Natural killer cell (primary cell): Measurements from ENCODE around the gene TBPL1. TPM values are rescaled to one million over a fixed set of nuclear protein-coding genes. Genes with fewer than 3 reads are reported as not detected.
A peak's percentile ranks its signal among the peaks of the same experiment; 100 is the strongest.

Experiments used
- ATAC-seq, 3 donors: fragments of 150-1000 bp in 2 of 3; fragments of 200-7000 bp in 1 of 3; cut with Tn5 transposase; 1 replicate in 1 of 3; 2 replicates in 2 of 3; pipeline ENCODE4 v1.10.0; 2021; ENCODE audit warnings: mild to moderate bottlenecking in 2 of 3, moderate library complexity in 2 of 3
- DNase-seq, 2 donors: peaks; one replicate each; pipeline versions ENCODE4 v3.0.0 to v3.0.0-alpha.2; 2013 to 2021; ENCODE audit warnings: mixed read lengths in 1 of 2
- H3K27ac ChIP-seq: one replicate; pipeline ENCODE4 v1.5.1; 2013; ENCODE audit warnings: mild to moderate bottlenecking, low read length
- H3K27me3 ChIP-seq: one replicate; pipeline ENCODE4 v1.6.1; 2013; ENCODE audit warnings: low read length; ENCODE audit not compliant: control insufficient read depth, insufficient read depth
- H3K36me3 ChIP-seq: one replicate; pipeline ENCODE4 v1.6.1; 2013; ENCODE audit warnings: low read length; ENCODE audit not compliant: control insufficient read depth, insufficient read depth
- H3K4me1 ChIP-seq: one replicate; pipeline ENCODE4 v1.6.1; 2013; ENCODE audit warnings: low read length; ENCODE audit not compliant: control insufficient read depth, insufficient read depth
- H3K4me3 ChIP-seq: one replicate; pipeline ENCODE4 v1.5.1; 2013; ENCODE audit warnings: low read length
- H3K9me3 ChIP-seq: one replicate; pipeline ENCODE4 v1.6.1; 2013; ENCODE audit warnings: low read length; ENCODE audit not compliant: control insufficient read depth, insufficient read depth
- H3K27ac Mint-ChIP-seq, 2 donors: one replicate each; pipeline ENCODE4 v1.8.0; 2022; ENCODE audit warnings: mild to moderate bottlenecking in 2 of 2, mixed read lengths in 2 of 2, moderate library complexity in 1 of 2
- H3K27me3 Mint-ChIP-seq, 2 donors: one replicate each; pipeline ENCODE4 v1.8.0; 2022; ENCODE audit warnings: low read depth in 2 of 2, mixed read lengths in 2 of 2
- H3K36me3 Mint-ChIP-seq: one replicate; pipeline ENCODE4 v1.8.0; 2022; ENCODE audit warnings: mixed read lengths
- H3K4me1 Mint-ChIP-seq, 2 donors: one replicate each; pipeline ENCODE4 v1.8.0; 2022; ENCODE audit warnings: mixed read lengths in 2 of 2
- H3K4me3 Mint-ChIP-seq: one replicate; pipeline ENCODE4 v1.8.0; 2022; ENCODE audit warnings: mild to moderate bottlenecking, moderate library complexity, mixed read lengths
- H3K9me3 Mint-ChIP-seq, 2 donors: one replicate each; pipeline ENCODE4 v1.8.0; 2022; ENCODE audit warnings: mixed read lengths in 2 of 2
- CTCF ChIP-seq: fragments of 200-600 bp; IDR thresholded peaks from one replicate; pipeline ENCODE4 v1.8.0; 2022; ENCODE audit warnings: antibody characterized with exemption
- WGBS: methylation state at CpG from one replicate; pipeline ENCODE4 v1.1.7; 2013; ENCODE audit warnings: missing lambda C conversion rate; ENCODE audit not compliant: insufficient coverage; 5-methylcytosine and 5-hydroxymethylcytosine counted together
- intact Hi-C: fragments of 100-400 bp; cut with micrococcal nuclease; formaldehyde crosslinking; loops from one replicate; pipeline ENCODE4 v1.14.2; 2022
- total RNA-seq, 4 donors: library from RNA; stranded (reverse); fragments of 120-200 nt in 1 of 4; gene quantifications; one replicate each; pipeline versions ENCODE4 v1.2.3 to v1.2.4, GENCODE V29; 2013 to 2022

Gene TBPL1
- total RNA-seq, 3 donors from 2014 or later (not counting 1 experiment from before 2014, with no cell fraction given) = 54.8 to 71.0 (median 59.9) TPM

DNA sequence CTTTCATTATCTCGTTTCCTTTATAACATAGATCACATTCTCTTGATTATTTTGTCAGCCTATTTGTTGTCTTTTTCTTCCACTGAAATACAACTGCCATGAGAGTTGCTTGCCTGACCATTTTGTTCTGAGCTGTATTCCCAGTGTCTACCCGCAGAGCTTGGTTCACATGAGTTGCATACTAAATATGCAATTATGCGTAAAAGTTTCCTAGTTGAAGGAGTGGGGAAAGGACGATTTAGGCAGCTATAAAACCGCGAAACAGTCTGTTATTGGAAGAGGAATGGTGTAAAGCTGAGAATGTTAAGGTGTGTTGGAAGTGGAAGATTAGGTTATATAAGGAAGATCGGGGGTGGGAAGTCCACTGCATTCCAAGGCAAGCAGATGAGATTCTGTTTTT is 8.8 kb downstream of the TBPL1 start:
- H3K4me1 Mint-ChIP-seq = peaks cover 80 to 84% of the 10 kb centered on the region in 2 donors
- no peaks in the 10 kb centered on the region for H3K9me3 ChIP-seq
- no peaks in the 10 kb centered on the region for H3K9me3 Mint-ChIP-seq
- H3K4me1 ChIP-seq = peaks cover 23% of the 10 kb centered on the region
- no peaks in the 10 kb centered on the region for H3K27me3 Mint-ChIP-seq
- intact Hi-C loops = no loop called here
- H3K4me3 Mint-ChIP-seq = no peak overlapping the region
- H3K36me3 ChIP-seq = no peaks in the 10 kb centered on the region
- DNase-seq = no peak
- H3K36me3 Mint-ChIP-seq = no peaks in the 10 kb centered on the region
- no peaks in the 10 kb centered on the region for H3K27me3 ChIP-seq
- H3K27ac ChIP-seq = no peak overlapping the region
- H3K27ac Mint-ChIP-seq = peak overlapping the region; percentile 2 to 42
- H3K4me3 ChIP-seq = no peak overlapping the region
- WGBS = 95% methylated on average over 7 of the region's 7 CpGs
- no peak for ATAC-seq
- no peak for TF ChIP-seq CTCF

GRCh38 chr6:133964052-133964451 is 11.0 kb downstream of the TBPL1 start:
- intact Hi-C loops = no loop called here
- TF ChIP-seq CTCF = no peak
- Mint-ChIP-seq H3K27me3 (no peaks in the 10 kb centered on the region), H3K4me1 (peaks cover 65 to 69% of the 10 kb centered on the region in 2 donors), H3K4me3 (no peak overlapping the region), H3K9me3 (no peaks in the 10 kb centered on the region), H3K27ac (peak overlapping the region; percentile 29 to 76), H3K36me3 (no peaks in the 10 kb centered on the region)
- Histone ChIP-seq H3K4me1 (peaks cover 21% of the 10 kb centered on the region), H3K27me3 (no peaks in the 10 kb centered on the region), H3K27ac (no peak overlapping the region), H3K4me3 (no peak overlapping the region), H3K36me3 (no peaks in the 10 kb centered on the region), H3K9me3 (no peaks in the 10 kb centered on the region)
- 88% methylated on average over 1 of the region's 1 CpG for WGBS
- ATAC-seq = no peak
- DNase-seq = peak in 1 of 2 donors; percentile 16

GRCh38 chr6:133964702-133965101 is 11.7 kb downstream of the TBPL1 start:
- DNase-seq (no peak), ATAC-seq (no peak)
- Histone ChIP-seq H3K9me3 (no peaks in the 10 kb centered on the region), H3K4me1 (peaks cover 14% of the 10 kb centered on the region), H3K27me3 (no peaks in the 10 kb centered on the region), H3K27ac (no peak overlapping the region), H3K36me3 (no peaks in the 10 kb centered on the region), H3K4me3 (no peak overlapping the region)
- Mint-ChIP-seq H3K36me3 (no peaks in the 10 kb centered on the region), H3K4me1 (peaks cover 60 to 64% of the 10 kb centered on the region in 2 donors), H3K4me3 (no peak overlapping the region), H3K9me3 (no peaks in the 10 kb centered on the region), H3K27me3 (no peaks in the 10 kb centered on the region), H3K27ac (peak overlapping the region; percentile 29 to 76)
- WGBS = 100% methylated on average over 2 of the region's 4 CpGs
- intact Hi-C loops = no loop called here
- TF ChIP-seq CTCF = no peak

- H3K36me3 Mint-ChIP-seq = no peaks in the 10 kb centered on the region
- Histone ChIP-seq H3K9me3 (no peaks in the 10 kb centered on the region), H3K4me3 (no peak overlapping the region), H3K36me3 (no peaks in the 10 kb centered on the region), H3K4me1 (peaks cover 9% of the 10 kb centered on the region), H3K27me3 (no peaks in the 10 kb centered on the region), H3K27ac (no peak overlapping the region)
- intact Hi-C loops = no loop called here
- ATAC-seq = peak; percentile 42 to 57 (median 54)
- WGBS = 87% methylated on average over 3 of the region's 4 CpGs
- no peaks in the 10 kb centered on the region for H3K9me3 Mint-ChIP-seq
- TF ChIP-seq CTCF = no peak
- peak overlapping the region; percentile 65 for H3K4me3 Mint-ChIP-seq
- H3K27me3 Mint-ChIP-seq = no peaks in the 10 kb centered on the region
- peak overlapping the region; percentile 73 to 76 for H3K27ac Mint-ChIP-seq
- H3K4me1 Mint-ChIP-seq = peaks cover 58 to 60% of the 10 kb centered on the region in 2 donors
- no peak for DNase-seq
These were observed 12.9 kb downstream of the TBPL1 start for GRCh38 chr6:133965817-133966360.
